NCI-H226 (cell line): ENCODE measurements around the gene UBR1.
"Not testable (repeated sequence)": the region's sequence is repeated elsewhere in the genome, so short reads cannot be mapped to it uniquely, and the experiment has no call there.

Experiments
- DNase-seq: peaks from one replicate; pipeline ENCODE4 v3.0.0-alpha.2; 2015

The UBR1 gene

DNA sequence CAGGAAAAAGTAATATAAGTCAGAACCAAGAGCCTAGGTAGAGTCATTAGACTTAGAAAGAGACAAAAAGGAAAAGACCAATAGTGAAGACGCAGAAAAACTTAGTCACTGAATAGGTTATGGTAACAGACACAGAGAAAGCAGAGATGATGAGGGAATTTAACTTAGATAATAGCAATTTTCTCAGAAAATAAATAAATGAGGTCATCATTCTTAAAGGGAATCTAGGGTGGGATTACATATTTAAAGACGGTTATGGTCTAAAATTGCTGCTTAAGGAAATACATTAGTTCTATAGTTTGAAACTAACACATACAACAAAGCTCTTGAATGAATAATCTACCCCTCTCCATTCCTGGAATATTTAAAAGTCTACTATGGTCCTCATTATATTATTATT lies 59.4 kb downstream of the UBR1 start:
- DNase-seq, result no peak

DNA sequence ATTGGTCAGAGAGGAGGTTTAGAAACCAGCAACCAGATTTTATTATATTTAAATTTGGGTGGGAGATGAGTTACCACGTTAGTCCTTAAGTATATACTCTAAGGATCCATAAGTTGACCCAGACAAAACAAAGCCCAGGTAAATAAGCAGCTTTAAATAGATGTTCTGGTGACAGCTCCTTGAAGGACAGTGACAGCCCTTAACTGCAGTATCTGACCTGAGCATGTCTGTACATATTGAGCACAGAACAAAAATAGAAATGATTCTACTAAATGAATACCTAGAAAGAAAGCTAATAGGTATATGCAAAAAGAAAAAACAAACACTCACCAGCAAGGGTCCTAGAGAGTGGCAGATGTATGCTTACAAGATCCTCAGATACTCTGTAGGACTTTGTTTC lies 63.0 kb downstream of the UBR1 start:
- no peak for DNase-seq

DNA sequence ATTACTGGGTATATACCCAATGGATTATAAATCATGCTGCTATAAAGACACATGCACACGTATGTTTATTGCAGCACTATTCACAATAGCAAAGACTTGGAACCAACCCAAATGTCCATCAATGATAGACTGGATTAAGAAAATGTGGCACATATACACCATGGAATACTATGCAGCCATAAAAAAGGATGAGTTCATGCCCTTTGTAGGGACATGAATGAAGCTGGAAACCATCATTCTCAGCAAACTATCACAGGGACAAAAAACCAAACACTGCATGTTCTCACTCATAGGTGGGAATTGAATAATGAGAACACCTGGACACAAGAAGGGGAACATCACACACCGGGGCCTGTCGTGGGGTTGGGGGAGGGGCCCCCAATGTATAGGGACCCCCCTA lies 64.8 kb downstream of the UBR1 start:
- DNase-seq, result not testable (repeated sequence)

DNA sequence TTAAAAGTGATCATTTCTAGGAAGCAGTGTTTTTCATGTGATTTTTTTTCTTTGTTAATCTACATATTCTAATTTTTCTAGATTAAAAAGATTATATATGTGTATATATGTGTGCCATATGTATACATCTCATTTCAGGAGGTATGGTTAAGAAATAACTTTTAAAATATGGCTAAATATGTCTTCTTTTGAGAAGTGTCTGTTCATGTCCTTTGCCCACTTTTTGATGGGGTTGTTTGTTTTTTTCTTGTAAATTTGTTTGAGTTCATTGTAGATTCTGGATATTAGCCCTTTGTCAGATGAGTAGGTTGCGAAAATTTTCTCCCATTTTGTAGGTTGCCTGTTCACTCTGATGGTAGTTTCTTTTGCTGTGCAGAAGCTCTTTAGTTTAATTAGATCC lies 70.6 kb downstream of the UBR1 start:
- DNase-seq, result not testable (repeated sequence)

DNA sequence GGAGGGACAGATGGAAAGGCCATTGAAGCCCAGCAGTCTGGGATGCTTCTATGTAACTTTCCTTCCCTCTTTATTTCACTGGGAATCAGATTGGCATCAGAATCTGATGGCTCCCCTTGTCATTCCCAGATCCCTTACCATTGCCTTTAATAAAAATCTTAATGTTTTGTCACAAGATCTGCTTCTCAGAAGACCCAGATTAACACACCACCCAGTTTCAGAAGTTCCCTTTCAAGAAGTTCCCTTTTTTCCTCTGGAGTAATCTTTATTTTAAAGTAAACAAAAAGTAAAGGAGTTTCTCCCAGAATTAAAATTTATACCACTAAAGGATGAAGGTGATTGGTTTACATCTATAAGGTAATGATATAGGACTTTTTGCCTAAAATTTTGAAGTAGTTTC lies 76.4 kb downstream of the UBR1 start:
- no peak for DNase-seq

DNA sequence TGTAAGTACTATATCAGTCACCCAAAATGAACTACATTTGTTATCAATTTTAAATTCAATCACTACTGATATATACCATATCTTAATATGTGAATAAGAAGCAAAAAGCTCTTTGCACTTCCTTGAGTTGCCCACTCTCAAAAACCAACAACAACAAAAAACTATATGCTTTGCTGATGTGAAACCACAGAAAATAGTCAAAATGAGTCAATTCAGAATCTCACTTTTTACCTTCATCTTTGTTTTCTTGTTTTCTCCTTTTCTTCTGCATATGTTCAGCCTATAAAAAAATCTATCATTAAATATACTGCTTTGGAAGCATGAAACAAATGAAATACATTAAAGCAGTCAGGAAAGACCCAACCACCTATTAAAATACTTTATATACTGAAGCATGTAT lies 80.7 kb downstream of the UBR1 start:
- DNase-seq, result no peak

DNA sequence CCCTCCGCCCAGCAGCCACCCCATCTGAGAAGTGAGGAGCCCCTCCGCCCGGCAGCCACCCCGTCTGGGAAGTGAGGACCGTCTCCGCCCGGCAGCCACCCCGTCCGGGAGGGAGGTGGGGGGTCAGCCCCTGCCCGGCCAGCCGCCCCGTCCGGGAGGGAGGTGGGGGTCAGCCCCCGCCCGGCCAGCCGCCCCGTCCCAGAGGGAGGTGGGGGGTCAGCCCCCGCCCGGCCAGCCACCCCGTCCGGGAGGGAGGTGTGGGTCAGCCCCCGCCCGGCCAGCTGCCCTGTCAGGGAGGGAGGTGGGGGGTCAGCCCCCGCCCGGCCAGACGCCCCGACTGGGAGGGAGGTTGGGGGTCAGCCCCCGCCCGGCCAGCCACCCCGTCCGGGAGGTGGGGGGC lies 91.2 kb downstream of the UBR1 start:
- DNase-seq, result not testable (repeated sequence)

DNA sequence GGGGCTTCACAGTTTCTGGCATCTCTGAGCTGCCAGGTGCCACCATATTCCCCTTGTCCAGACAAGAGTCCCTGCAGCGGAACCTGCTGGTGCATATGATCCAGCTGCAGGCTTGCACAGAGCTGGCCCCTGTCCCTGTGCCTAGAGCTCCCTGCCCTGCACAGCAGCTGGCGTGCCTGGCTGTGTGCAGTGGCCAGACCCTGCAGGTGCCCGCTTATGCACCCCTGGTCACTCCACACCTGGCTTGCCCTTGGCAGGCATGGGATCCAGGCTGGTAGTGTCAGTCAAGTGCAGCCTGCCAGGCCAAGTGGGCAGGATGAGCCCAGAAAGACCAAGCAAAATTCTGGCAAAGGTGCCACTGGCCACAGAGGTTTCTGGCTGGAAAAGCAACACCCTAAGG lies 96.6 kb downstream of the UBR1 start:
- DNase-seq, result no peak

DNA sequence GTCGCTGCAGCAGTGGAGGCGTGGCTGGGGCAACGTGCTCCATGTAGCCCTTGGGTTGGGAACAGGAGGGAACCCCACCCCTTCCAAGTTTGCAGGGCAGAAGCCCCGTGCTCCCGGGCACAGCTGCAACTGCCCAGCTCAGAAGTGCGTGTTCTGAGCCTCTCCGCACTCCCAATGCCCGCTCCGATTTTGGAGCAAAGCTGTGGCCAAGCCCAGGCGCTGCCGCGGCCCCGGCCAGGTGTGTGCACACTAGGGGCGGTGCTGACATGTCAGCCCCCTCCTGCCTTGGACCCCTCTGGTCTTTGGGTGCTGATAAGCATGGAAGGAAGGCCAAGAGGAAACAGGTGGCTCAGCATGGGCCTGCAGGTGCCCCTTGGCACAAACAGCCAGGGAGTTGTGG lies 97.7 kb downstream of the UBR1 start:
- DNase-seq, result no peak

DNA sequence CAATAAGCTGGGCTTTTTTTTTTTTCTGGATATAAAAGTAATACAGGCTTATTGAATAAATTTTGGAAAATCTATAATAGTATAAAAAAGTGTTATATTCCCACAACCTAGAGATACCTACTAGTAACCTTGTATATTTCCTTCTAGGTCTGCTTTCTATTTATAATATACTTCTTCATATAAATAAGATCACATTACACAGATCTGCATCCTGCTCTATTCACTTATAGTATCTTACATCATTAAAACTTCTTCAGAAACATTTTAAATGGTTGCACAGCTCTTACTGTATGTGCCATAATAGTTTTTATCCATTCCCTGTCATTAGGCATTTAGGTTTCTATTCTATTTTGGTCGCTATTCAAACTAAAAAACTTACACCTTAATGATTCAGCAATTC lies 98.3 kb downstream of the UBR1 start:
- no peak for DNase-seq

DNA sequence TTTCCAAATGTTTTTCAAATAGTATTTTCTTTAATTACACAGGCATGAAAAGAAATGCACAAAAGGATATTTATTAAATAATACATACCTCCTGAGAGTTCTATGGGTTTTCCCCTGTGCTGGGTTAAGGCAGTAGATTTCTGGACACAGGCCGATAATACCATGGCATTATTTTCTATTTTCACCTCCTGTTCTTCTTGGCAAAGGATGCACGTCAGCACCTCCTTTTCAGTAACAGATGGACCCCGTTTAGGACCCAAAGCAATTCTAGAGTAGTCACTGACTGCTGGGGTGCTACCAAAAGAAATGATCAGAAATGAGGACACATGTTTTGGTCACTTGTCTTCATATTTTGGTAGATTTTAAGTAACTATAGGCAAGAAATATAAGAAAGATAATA lies 98.8 kb downstream of the UBR1 start:
- no peak for DNase-seq

DNA sequence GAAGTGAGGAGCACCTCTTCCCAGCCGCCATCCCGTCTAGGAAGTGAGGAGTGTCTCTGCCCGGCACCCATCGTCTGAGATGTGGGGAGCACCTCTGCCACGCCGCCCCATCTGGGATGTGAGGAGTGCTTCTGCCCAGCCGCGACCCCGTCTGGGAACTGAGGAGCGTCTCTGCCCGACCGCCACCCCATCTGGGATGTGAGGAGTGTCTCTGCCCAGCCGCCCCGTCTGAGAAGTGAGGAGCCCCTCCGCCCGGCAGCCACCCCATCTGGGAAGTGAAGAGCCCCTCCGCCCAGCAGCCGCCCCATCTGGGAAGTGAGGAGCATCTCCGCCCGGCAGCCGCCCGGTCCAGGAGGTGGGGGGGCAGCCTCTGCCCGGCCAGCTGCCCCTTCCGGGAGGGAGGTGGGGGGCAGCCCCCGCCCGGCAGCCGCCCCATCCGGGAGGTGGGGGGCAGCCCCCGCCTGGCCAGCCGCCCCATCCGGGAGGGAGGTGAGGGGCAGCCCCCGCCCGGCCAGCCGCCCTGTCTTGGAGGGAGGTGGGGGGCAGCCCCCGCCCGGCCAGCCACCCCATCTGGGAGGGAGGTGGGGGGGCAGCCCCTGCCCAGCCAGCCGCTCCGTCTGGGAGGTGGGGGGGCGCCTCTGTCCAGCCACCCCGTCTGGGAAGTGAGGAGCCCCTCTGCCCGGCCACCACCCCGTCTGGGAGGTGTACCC lies 100.8 kb downstream of the UBR1 start:
- DNase-seq, result not testable (repeated sequence)

DNA sequence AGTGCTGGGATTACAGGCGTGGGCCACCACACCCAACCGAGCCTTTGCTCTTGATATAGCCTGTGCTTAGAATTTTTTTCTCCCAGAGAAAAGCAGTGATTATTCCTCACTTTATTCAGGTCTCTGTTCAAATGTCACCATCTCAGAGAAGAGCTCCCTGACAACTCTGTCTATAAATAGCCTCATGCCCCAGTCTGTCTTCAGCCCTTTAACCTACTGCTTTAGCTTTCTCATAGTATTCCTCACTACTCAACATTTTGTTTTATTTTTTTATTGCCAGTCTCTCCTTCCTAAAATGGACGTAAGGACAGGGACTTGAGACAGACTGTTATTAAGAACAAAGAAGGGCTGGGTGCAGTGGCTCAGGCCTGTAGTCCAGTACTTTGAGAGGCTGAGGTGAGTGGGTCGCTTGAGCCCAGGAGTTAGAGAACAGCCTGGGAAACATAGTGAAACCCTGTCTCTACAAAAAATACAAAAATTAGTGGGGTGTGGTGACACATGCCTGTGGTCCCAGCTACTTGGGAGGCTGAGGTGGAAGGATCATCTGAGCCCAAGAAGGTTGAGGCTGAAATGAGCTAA lies 106.5 kb downstream of the UBR1 start:
- DNase-seq, result no peak

DNA sequence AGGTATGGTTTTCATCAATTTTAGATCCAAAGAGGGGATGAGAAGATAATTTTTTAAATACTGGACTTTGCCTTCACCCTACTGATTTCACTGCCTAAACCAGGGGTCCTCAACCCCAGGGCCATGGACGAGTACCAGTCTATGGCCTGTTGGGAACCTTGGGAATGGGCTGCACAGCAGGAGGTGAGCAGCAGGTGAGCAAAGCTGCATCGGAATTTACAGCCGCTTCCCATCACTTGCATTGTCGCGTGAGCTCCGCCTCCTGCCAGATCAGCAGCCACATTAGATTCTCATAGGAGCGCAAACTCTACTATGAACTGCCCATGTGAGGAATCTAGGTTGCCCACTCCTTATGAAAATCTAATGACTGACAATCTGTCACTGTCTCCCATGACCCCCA lies 109.0 kb downstream of the UBR1 start:
- DNase-seq, result no peak

DNA sequence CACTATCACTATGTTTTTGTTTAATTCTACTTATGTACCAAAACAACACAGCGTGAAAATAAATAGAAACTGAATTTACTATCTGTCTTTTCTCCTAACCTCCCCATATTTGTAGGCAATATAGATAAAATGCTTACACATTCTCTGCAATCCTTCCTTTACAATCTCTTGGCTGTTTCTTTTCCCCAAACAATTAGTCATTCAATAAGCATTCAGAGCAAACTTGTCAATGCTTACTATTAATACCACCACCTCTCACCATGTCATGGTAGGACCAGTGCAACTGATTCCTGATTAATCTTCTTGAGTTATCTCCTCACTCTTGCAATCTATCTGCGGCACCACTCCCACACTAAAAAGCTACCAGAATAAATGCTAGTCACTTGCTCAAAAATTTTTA lies 111.3 kb downstream of the UBR1 start:
- DNase-seq, result peak; percentile 24

DNA sequence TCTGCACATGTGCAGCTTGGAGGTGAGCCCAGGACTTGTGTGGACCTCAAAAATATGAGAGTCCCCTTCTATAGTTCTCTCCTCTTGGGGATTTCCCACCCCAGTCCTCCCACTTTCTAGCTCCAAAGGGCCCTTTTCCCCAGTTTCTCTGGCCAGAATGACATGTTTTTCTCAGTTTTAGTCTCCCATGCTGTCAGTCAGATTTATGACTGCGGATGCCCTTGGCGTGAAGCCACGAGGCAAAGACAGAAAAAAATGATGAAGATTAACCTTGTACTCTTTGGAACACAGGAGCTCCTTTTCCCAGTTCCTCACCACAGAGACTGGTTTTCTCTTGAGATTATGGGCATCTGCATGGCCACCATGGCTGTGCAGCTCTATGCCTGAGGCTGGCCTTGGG lies 113.2 kb downstream of the UBR1 start:
- DNase-seq, result no peak

DNA sequence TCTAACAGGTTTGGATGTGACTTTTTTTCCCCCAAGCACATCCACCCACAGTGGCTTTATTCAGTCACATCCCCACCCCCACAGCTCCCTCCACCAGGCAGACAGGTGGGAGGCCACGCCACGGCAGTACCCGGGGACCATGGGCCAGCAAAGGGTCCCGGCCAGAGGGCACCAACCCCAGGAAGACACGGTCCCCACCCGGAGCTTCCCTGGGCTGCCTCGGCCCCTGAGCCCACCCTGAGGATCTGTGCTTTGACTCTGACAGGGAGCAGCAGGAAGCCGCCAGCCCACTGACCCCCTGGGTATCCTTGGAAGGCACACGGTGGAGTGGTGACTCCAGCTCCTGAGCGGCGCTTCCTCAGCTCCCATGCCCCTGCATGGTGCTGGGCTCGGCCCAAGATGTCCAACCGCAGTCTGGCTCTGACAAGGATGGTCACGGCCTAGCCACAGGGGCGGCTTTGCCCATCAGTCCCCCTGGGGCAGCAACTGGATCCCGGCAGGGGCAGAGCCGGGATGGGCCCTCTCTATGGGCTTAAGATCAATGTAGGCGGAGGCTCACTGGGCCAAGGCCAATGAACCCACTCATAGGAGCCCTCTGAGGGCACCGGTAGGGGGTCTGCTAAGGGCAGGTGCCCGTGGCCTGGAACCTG lies 119.0 kb downstream of the UBR1 start:
- DNase-seq, result no peak

DNA sequence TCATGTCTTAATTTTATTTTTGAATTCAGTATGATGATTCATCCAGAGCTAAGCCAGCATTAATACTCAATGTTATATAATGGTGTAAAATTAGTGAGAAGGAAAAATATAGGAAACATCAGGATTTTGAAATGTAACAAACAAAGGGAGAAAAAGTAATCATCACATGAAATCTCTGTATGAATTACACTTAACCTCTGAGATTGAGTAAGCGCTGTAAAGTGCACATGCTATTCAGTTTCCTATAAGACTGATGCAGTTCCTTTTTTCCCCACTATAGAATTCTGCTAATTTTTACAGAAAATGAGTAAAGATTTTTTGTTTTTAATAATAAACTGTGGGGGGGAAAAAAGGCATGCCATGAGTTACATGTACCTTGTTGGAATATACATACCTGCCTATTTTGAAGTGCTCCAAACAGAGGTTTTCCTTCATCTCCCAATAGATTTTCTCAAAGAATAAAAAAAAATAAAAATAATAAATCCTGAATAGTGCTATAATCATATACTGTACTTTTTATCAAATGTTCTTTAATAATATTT lies 121.3 kb downstream of the UBR1 start:
- DNase-seq, result no peak

DNA sequence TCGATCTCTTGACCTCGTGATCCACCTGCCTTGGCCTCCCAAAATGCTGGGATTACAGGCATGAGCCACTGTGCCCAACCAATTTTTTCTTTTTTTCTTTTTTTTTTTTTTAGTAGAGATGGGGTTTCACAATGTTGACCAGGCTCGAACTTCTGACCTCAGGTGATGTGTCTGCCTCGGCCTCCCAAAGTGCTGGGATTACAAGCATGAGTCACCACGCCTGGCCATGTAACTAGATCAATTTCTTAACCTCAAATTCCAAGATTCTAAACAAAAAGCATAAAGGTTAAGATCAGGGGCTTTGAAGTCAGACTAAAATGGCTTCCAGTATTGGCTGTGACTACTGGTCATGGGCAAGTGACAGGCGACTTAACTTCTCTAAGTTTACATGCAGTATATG lies 126.7 kb downstream of the UBR1 start:
- not testable (repeated sequence) for DNase-seq

DNA sequence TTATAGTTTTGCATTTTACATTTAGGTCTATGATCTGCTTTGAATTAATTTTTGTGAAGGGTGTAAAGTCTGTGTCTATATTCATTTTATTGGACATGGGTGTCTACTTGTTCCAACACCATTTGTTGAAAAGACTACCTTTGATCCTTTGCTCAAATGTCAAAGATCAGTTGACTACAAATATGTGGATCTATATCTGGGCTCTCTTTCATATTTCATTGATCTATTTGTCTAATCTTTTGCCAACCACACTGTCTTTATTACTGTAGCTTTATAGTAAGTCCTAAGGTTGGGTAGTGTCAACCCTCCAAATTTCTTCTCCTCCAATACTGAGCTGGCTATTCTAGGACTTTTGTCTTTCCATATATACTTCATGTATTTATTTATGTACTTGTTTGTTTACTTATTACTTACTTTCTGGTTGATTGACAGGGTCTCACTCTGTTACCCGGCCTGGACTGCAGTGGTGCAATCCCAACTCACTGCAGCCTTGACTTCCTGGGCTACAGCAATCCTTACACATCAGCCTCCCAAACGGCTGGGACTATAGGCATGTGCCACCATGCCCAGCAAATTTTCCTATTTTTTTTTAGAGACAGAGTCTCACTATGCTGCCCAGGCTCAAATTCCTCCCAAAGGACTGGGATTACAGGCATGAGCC lies 131.5 kb downstream of the UBR1 start:
- DNase-seq, result no peak

DNA sequence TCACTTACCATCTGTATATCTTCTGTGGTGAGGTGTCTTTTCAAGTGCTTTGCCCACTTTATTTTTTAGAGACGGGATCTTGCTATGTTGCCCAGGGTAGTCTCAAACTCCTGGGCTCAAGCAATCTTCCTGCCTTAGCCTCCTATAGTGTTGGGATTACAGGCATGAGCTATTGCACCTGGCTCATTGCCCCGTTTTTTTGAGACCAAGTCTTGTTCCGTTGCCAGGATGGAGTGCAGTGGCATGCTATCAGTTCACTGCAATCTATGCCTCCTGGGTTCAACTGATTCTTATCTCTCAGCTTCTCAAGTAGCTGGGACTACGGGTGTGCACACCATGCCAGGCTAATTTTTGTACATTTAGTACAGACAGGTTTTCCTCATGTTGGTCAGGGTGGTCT lies 132.7 kb downstream of the UBR1 start:
- DNase-seq, result no peak

DNA sequence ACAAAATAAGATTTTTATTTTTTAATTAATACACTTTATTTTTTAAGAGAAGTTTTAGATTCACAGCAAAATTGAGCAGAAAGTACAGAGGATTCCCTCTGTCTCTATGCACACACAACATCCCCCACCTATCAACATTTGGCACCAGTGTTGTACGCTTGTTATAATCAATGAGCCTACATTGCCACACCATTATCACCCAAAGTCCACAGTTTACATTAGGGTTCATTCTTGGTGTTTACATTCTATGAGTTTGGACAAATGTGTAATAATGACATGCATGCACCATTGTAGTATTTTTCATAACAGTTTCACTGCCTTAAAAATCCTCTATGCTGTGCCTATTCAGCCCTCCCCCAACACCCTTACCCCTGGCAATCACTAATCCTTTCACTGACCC lies 134.0 kb downstream of the UBR1 start:
- no peak for DNase-seq

DNA sequence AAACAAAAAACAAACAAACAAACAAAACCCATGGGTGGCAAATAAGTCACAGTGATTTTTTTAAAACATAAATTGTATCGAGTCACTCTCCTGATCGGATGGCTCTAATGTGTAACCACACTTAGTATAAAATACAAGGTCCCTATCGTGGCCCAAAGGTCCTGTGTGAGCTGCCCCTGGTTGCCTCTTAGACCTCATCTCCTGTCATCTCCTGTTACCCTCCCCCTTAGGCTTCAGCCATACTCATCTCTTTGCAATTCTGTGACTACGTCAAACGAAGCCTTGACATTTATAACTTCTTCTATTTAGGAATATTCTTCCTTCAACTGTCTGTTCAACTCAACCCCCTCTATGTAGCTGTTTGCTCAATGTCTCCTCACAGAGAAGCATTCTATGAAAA lies 141.4 kb downstream of the UBR1 start:
- no peak for DNase-seq

DNA sequence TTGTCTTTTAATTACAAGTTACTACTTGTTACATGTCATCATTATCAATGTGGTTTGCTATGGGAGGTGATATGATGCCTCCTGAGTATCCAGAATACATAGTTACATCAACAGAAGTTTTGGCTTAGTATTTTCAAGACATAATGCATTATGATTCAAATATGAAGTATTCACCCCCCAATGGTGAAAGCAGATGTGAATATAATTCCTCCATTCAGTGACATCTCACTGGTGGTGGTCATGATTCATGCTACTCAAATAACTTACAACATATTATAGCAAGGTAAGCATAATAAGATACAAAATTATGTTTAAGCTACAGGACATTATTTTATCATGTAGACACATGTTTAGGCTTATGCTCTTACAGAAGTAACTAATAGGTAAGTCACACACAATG lies 150.3 kb downstream of the UBR1 start:
- DNase-seq, result peak; percentile 31
